Measurements from ENCODE around the gene ARSI.

DNA sequence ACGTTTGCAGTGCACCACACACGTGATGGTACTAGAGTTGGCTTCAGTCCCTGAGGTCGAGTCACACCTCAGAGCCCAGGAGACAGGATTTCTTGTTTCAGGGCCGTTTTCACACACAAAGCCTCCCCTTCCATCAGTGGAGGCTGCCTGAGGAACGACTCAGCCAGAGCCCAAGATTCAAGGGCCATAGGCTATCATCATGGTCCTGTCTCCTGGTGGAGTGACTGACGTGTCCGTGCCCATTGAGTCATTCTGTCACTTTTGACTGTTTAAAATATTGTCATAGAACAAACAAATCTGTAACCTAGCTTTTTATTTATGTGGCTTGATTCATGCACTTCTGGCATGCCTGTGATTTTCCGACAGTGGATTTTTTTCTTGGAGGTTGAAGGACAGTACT lies 41.5 kb downstream of the ARSI start:
- no peak for TF ChIP-seq ZNF384 (IDR thresholded peaks at IDR 0.05)
- no peak for TF ChIP-seq SP1 (IDR thresholded peaks at IDR 0.05)
- TF ChIP-seq FOXA1 (IDR thresholded peaks at IDR 0.05), result no peak
- no peak for TF ChIP-seq BHLHE40 (IDR thresholded peaks at IDR 0.05; ENCODE audit: borderline replicate concordance)
